Esophagus (tissue), 2 donors: ENCODE data around the gene LRRC8C. TPM values are rescaled to one million over a fixed set of nuclear protein-coding genes. Genes with fewer than 3 reads are reported as not detected.
"Not testable (repeated sequence)": the region's sequence is repeated elsewhere in the genome, so short reads cannot be mapped to it uniquely, and the experiment has no call there.

ENCODE experiments used
- H3K27ac ChIP-seq, 2 donors: one replicate each; pipeline ENCODE4 v1.5.1; 2013; ENCODE audit warnings: low read depth in 2 of 2, mild to moderate bottlenecking in 2 of 2, inconsistent platforms in 1 of 2, low read length in 1 of 2, moderate library complexity in 1 of 2
- H3K27me3 ChIP-seq, 2 donors: one replicate each; pipeline ENCODE4 v1.6.1; 2013; ENCODE audit warnings: low read length in 2 of 2, control low read depth in 1 of 2, mild to moderate bottlenecking in 1 of 2; ENCODE audit not compliant: insufficient read depth in 2 of 2, control insufficient read depth in 1 of 2
- H3K36me3 ChIP-seq, 2 donors: one replicate each; pipeline ENCODE4 v1.6.1; 2013; ENCODE audit warnings: low read length in 1 of 2; ENCODE audit not compliant: control insufficient read depth in 2 of 2, insufficient read depth in 2 of 2
- H3K4me1 ChIP-seq, 2 donors: one replicate each; pipeline ENCODE4 v1.6.1; 2013; ENCODE audit warnings: low read length in 1 of 2; ENCODE audit not compliant: control insufficient read depth in 2 of 2, insufficient read depth in 2 of 2
- H3K4me3 ChIP-seq, 2 donors: one replicate each; pipeline ENCODE4 v1.5.1; 2013; ENCODE audit warnings: low read length in 2 of 2, mild to moderate bottlenecking in 2 of 2, low read depth in 1 of 2, moderate library complexity in 1 of 2
- H3K9me3 ChIP-seq, 2 donors: one replicate each; pipeline ENCODE4 v1.6.1; 2013; ENCODE audit warnings: mild to moderate bottlenecking in 2 of 2, low read depth in 1 of 2, low read length in 1 of 2, moderate library complexity in 1 of 2; ENCODE audit not compliant: control insufficient read depth in 2 of 2, insufficient read depth in 1 of 2
- WGBS, 2 donors: extraction: QIAGEN DNeasy Blood & Tissue Kit; methylation state at CpG; one replicate each; pipeline ENCODE4 v1.1.7; 2013; 5-methylcytosine and 5-hydroxymethylcytosine counted together
- polyA plus RNA-seq, 2 donors: library from polyadenylated mRNA; stranded (reverse); fragments of 200-250 nt; gene quantifications; one replicate each; pipeline ENCODE4 v1.2.3, GENCODE V29; 2013
- donor health status: healthy with polysubstance abuse.
- donor health status: Bipolar disorder and iron deficiency.

Gene LRRC8C
- polyA plus RNA-seq, 2 donors: 0.69 to 0.80 TPM

- Histone ChIP-seq H3K27me3 (no peaks in the 10 kb centered on the region), H3K27ac (peak overlapping the region in 1 of 2 donors; percentile 10), H3K9me3 (no peaks in the 10 kb centered on the region), H3K36me3 (no peaks in the 10 kb centered on the region), H3K4me3 (no peak overlapping the region), H3K4me1 (no peaks in the 10 kb centered on the region)
- 42 to 50% methylated on average over 3 of the region's 3 CpGs for WGBS, 2 donors
Measured at GRCh38 chr1:89615676-89616598, 17.0 kb upstream of the LRRC8C start.

- H3K27ac ChIP-seq: no peak overlapping the region
- WGBS, 2 donors: 63 to 77% methylated on average over 2 of the region's 2 CpGs
Measured at GRCh38 chr1:89616844-89617627, 15.9 kb upstream of the LRRC8C start.

GRCh38 chr1:89620664-89621063 is 12.3 kb upstream of the LRRC8C start:
- H3K27ac ChIP-seq: no peak overlapping the region
- H3K4me1 ChIP-seq: no peaks in the 10 kb centered on the region
- H3K36me3 ChIP-seq: no peaks in the 10 kb centered on the region
- no peak overlapping the region for H3K4me3 ChIP-seq
- 94% methylated on average over 3 of the region's 3 CpGs for WGBS, 2 donors
- H3K27me3 ChIP-seq: no peaks in the 10 kb centered on the region
- no peaks in the 10 kb centered on the region for H3K9me3 ChIP-seq

More at GRCh38 chr1:89616844-89617627, 15.9 kb upstream of the LRRC8C start:
- no peaks in the 10 kb centered on the region for H3K9me3 ChIP-seq
- H3K27me3 ChIP-seq: no peaks in the 10 kb centered on the region
- no peaks in the 10 kb centered on the region for H3K4me1 ChIP-seq
- H3K36me3 ChIP-seq: no peaks in the 10 kb centered on the region
- H3K4me3 ChIP-seq: no peak overlapping the region

GRCh38 chr1:89622895-89623294 is 10.0 kb upstream of the LRRC8C start:
- Histone ChIP-seq H3K4me1 (no peaks in the 10 kb centered on the region), H3K9me3 (no peaks in the 10 kb centered on the region), H3K4me3 (no peak overlapping the region), H3K36me3 (no peaks in the 10 kb centered on the region), H3K27me3 (no peaks in the 10 kb centered on the region), H3K27ac (no peak overlapping the region)
- 61 to 81% methylated on average over 3 of the region's 3 CpGs for WGBS, 2 donors

- H3K4me1 ChIP-seq: no peaks in the 10 kb centered on the region
- H3K27ac ChIP-seq: no peak overlapping the region
- no peak overlapping the region for H3K4me3 ChIP-seq
- 97% methylated on average over 1 of the region's 1 CpG for WGBS, 2 donors
- no peaks in the 10 kb centered on the region for H3K27me3 ChIP-seq
- H3K9me3 ChIP-seq: no peaks in the 10 kb centered on the region
- H3K36me3 ChIP-seq: no peaks in the 10 kb centered on the region
Measured at GRCh38 chr1:89624314-89624713, 8.6 kb upstream of the LRRC8C start.

GRCh38 chr1:89624715-89625323 is 8.1 kb upstream of the LRRC8C start:
- H3K27ac ChIP-seq: no peak overlapping the region
- WGBS, 2 donors: 86 to 88% methylated on average over 4 of the region's 4 CpGs
- H3K4me3 ChIP-seq: no peak overlapping the region
- H3K36me3 ChIP-seq: no peaks in the 10 kb centered on the region
- H3K27me3 ChIP-seq: no peaks in the 10 kb centered on the region
- no peaks in the 10 kb centered on the region for H3K9me3 ChIP-seq
- no peaks in the 10 kb centered on the region for H3K4me1 ChIP-seq

GRCh38 chr1:89627596-89627962 is 5.3 kb upstream of the LRRC8C start:
- Histone ChIP-seq H3K27ac (no peak overlapping the region), H3K9me3 (no peaks in the 10 kb centered on the region), H3K4me3 (no peak overlapping the region), H3K27me3 (peaks cover 0 to 3% of the 10 kb centered on the region in 2 donors), H3K36me3 (no peaks in the 10 kb centered on the region), H3K4me1 (no peaks in the 10 kb centered on the region)

GRCh38 chr1:89629146-89629545 is 3.8 kb upstream of the LRRC8C start:
- no peak overlapping the region for H3K27ac ChIP-seq
- 55 to 74% methylated on average over 2 of the region's 2 CpGs for WGBS, 2 donors
- no peak overlapping the region for H3K4me3 ChIP-seq
- peaks cover 0 to 3% of the 10 kb centered on the region in 2 donors for H3K27me3 ChIP-seq
- no peaks in the 10 kb centered on the region for H3K9me3 ChIP-seq
- H3K36me3 ChIP-seq: no peaks in the 10 kb centered on the region
- peaks cover 0 to 6% of the 10 kb centered on the region in 2 donors for H3K4me1 ChIP-seq

- H3K27ac ChIP-seq, H3K9me3 ChIP-seq, H3K36me3 ChIP-seq, H3K4me1 ChIP-seq, H3K4me3 ChIP-seq, H3K27me3 ChIP-seq: not testable (repeated sequence)
- 91 to 93% methylated on average over 2 of the region's 2 CpGs for WGBS, 2 donors
Measured at GRCh38 chr1:89629600-89629999, 3.3 kb upstream of the LRRC8C start.
